T47D (cell line): ENCODE results near the gene RHBDF1.
"Not testable (repeated sequence)": the region's sequence is repeated elsewhere in the genome, so short reads cannot be mapped to it uniquely, and the experiment has no call there.

Source experiments
- DNase-seq, 2 experiments: peaks; one replicate each; pipeline versions ENCODE4 v3.0.0 to v3.0.0-alpha.2; 2011 to 2012; ENCODE audit warnings: low read depth in 1 of 2, low spot score in 1 of 2
- JUND ChIP-seq: IDR thresholded peaks from 2 replicates; pipeline ENCODE4 v1.6.1; 2012; ENCODE audit warnings: low read depth
- in situ Hi-C: cut with HindIII; loops from 2 replicates; pipeline ENCODE4 v1.10.0; 2016; ENCODE audit warnings: low sequenced_read_pairs, low pct_unique_long_range_greater_than_20kb

The RHBDF1 gene

DNA sequence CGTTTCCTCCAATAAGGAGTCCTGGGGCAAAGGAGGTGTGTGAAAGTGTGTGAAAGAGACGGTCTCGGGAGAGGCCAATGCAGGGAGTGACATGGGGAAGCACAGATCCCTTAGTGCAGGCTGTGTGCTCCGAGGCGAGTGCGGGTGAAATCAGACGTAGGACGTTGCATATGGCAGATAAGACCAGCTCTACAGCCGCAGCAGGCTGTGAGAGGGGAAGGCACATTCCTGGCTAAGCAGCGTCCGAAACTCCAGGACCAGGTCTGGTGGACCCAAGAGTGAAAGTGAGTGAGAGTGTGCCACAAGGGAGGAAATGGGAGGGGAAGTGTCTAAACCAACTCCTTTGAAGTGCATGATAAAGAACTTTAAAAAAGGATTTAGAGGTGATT, 30.4 kb downstream of the RHBDF1 start:
- TF ChIP-seq JUND, result no peak
- no peak for DNase-seq
- in situ Hi-C loops, result no loop called here

DNA sequence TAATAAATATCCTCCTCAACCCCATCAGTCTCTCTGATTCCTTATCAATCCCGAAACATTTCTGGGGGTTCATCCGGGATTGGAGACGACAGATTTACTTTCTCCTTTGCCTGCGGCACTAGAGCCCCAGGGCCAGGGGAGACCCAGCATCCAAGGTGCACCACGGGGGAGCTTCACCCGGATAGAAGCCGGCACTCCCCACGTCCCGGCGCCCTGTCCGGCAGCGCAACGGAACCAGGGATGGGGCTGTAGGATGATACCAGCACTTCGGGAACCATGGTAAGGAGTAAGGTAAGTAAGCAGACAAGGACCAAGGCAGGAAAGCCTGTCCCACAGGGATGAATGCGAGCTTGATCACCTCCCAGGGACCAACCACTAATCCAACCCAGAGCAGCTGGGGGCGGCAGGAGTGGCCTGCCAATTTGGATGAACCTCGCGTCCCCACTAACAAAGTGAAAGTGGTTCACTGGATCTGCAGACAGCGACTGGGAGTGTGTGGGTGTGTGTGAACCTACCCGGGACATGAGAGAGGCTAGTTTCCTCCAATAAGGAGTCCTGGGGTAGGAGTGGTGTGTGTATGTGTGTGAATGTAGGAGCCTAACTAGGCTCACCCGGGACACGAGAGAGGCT, 30.9 kb downstream of the RHBDF1 start:
- no peak for DNase-seq
- TF ChIP-seq JUND, result no peak

DNA sequence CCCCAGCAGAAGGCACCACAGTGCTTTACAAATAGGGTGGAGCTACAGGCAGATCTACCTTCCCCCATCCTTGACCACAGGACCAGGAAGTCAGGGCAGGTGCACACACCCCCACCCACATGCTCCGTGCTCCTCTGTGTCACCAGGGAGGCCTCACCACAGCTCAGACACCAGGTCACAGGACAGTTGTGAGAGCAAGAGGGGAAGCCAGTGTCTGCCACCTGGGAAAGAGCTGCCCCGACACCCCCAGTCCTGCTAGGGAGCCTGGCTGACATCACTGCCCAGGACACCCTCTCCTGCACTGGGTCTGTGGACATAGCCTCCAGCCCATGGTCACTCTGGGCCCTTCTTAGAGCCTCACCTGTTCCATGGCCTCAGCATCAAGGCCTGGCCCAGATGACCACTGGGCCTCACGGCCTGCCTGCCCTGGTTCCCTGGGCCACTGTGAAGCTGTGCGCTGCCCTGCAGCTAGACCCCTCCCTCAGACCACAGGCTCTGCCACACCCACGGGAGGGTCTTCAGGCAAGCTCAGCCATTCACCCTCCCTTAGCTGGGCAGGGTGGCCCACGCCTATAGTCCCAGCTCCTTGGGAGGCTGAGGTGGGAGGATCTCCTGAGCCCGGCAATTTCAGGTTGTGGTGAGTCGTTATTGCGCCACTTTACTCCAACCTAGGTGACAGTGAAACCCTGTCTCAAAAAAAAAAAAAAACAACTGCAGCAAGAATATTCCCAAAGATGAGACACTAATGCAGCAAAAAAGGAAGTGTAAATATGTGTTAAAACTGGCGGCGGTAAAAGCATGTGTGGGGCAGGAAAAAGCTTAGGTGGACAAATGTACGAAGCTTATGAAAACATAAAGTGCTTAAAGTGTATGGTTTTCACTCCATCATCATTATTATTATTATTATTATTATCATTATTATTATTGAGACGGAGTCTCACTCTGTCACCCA, 33.2 kb downstream of the RHBDF1 start:
- TF ChIP-seq JUND, result no peak
- peak in 1 of 2 experiments; percentile 86 for DNase-seq
- in situ Hi-C loops, result no loop called here

More for the DNA sequence above, 30.9 kb downstream of the RHBDF1 start:
- in situ Hi-C loops, result no loop called here

DNA sequence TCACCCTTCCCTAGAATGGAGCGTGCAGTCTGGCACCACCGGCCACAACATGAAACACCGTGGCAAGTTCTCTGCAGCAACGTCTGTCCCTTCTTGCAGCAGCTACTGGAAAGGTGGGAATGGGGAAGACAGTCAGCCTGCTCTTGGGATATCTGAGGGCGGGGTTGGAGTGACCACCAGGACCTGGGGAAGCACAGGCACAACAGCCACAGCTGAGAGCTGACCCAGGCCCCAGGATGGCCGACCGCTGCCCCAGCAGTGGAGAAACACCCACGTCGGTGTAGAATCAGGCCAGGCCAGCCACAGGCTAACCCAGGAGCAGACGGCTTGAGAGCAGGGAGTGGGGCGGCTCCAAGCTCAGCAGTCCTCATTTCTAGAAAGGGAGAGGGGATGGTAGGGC, 34.2 kb downstream of the RHBDF1 start:
- in situ Hi-C loops, DNase-seq: not testable (repeated sequence)

DNA sequence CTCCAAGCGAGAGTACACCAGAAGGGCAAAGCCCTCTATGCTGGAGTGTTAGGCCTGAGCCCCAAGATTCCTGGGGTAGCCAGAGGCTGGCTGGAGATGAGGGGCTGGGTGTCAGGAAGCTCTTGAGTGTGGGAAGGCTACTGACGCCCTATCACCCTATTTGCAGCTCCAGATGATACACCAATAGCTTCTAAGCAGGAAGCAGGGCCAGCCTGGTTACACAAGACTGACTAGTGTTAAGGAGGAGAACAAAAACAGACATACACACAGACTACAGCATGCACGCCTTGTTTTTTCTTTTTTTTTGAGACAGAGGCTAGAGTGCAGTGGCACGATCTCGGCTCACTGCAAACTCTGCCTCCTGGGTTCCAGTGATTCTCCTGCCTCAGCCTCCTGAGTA, 34.9 kb downstream of the RHBDF1 start:
- in situ Hi-C loops, result no loop called here
- DNase-seq, result no peak
- TF ChIP-seq JUND, result no peak

DNA sequence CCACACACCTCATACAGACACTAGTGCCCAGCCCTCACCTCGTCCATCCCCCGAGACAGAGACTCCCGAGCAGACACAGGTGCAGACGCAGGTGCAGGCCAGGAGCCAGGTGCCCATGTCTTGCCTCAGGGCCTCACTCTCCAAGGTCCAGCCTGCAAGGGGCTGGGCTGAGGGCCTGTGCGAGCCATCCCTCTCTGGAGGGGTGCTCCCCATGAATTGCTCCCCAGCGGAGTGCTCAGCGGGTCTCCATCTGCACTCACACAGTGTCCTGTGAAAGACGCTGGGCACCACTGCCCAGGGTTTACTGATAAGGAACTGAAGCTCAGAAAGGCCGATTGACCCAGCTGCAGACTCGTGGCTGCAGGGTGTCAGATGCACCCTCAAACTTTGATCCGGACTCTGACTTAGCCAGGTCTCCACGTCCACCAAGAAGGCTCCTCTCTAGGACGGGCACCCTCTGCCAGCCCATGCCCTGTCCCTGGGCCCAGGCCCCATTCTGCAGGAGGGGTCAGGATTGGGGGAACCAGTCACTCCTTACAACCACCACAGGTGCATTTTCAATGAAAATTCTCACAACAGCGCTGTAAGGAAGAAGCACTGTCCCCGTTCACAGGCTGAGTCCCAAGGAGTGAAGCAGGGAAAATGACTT, 36.0 kb downstream of the RHBDF1 start:
- no peak for TF ChIP-seq JUND
- in situ Hi-C loops, result no loop called here
- DNase-seq, result no peak

DNA sequence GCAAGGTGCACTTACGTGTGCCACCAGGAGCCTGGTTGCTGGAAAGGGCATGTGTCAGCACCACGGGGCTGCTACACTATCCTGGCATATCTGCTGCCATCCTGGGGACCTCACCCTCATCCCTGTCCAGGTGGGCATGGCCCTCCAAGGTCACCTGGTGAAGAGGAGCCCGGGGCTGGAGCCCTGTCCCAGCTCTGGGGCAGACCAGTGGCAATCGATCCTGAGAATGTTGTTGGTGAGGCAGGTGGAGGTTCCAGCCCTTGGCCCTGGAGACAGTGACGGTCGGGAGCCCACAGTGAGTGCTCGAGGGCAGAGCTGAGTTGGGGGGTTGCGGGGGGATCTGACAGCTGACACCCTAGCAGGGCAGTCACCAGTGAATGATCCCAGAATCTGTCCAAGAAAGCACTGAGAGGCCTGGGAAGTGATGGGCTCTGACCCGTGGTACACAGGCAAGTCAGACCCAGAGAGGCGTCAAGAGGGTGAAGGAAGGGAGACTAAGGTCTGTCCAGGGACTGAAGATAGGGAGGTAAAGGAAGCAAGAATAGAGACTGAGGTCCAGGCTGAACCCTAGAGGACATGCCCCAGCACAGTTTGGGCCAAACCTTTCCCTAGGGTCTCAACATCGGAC, 36.6 kb downstream of the RHBDF1 start:
- in situ Hi-C loops, result no loop called here
- DNase-seq, result no peak
- no peak for TF ChIP-seq JUND

DNA sequence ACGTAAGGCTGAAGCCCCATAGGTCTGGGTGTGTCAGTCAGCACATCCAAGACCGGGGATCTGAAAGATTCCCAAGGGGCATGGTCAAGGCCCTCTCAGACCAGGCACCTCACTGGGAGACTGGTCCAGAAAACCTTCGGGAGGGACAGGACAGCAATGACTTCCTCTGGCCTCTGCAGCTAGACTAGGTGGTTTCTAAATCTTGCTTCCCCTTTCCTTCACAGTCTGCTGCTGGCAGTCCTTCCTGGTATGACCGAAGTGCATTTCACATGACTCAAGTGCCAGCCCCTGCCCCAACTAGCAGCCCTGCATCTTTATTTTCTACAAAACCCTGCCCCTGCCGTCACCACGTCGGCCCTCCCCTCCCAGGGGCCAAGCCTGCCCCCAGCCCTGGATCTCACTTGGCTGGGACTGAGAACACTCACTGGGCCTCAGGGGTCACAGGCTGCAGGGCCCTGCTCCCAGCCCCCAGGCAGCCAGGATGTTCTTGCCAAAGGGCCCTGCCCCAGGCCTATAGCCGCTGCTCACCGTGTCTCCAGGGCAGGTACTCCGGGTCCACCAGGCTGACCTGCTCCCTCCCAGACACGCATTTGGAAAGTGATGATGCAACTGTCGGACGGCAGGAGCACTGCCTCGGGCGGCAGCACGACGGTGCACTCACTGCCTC, 37.3 kb downstream of the RHBDF1 start:
- no peak for TF ChIP-seq JUND
- in situ Hi-C loops, result no loop called here
- DNase-seq, result no peak

DNA sequence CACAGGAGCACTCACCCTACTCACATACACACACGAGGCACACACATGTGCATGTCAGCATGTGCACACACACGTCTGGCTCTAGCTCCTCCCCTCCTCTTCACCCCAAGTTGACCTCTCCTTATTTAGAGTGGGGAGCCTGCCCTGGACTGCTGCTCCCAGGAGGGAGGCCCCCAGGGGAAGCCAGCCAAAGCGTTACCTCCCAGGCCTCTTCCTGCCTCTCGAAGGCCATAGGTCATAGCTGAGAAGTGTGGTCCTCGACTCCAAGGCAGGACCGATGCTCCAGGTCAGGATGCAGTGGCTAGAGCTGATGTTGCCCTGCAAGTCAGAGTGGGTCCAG, 37.8 kb downstream of the RHBDF1 start:
- no peak for TF ChIP-seq JUND
- DNase-seq, result no peak
- in situ Hi-C loops, result no loop called here

DNA sequence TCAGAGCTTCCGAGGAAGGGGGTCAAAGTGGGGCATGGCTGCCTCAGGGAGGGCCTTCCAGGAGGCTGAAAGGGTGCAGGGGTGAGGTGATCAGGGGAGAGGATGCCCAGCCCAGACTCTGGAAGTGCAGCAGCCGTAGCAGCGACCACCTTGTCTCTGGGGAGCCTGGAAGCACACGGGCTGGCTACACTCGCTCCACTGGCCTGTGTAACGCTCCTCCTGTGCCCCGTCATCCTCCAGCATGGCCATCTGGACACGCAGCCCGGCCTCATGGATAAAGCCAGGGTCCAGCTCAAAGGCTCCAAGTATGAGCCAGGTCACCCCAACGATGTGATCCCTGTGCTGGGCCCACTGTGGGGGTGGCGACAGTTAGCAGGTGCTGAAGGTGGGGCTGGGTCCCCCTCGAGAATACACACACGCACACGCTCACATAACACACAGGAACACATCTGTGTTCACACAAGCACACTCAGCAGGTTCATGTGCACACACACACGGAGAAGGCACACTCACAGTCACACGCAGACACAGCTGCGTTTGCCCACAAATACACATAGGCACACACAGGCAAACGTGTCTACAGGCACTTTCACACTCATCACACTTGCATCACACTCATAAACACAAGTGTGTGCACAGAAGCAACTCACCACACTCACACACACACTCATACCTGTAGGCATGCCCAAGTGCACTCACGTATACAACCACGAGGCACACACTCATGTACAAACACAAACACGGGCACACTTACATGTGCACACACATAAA, 38.4 kb downstream of the RHBDF1 start:
- in situ Hi-C loops, result no loop called here
- TF ChIP-seq JUND, result no peak
- no peak for DNase-seq

DNA sequence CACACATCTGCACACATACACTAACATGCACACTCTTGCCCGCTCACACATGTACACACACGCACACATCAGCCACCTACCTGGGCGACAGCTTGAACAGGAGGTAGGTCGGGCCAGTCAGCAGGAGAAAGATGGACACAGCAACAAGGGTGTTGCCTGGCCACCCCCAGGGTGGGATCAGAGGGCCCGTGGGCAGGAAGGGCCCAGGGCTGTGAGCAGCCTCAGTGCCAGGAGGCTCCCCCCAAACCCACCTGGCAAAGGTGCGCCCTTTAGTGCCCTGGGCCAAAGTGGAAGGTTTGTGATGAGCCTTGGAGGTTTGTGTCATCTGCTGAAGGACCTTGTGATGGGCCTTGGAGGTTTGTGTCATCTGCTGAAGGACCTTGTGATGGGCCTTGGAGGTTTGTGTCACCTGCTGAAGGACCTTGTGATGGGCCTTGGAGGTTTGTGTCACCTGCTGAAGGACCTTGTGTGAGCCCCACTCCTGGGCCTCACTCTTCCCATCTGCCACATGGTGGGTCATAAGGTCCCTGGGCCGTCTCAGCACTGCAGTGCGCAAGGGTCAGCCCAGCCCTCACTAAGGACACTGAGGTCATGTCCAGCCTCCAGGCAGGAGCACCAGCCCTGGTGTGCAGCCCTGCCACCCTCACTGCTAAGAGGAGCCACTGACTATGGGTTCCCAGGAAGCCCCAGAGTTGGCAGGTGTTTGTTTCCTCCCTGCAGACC, 39.1 kb downstream of the RHBDF1 start:
- DNase-seq, in situ Hi-C loops: not testable (repeated sequence)

DNA sequence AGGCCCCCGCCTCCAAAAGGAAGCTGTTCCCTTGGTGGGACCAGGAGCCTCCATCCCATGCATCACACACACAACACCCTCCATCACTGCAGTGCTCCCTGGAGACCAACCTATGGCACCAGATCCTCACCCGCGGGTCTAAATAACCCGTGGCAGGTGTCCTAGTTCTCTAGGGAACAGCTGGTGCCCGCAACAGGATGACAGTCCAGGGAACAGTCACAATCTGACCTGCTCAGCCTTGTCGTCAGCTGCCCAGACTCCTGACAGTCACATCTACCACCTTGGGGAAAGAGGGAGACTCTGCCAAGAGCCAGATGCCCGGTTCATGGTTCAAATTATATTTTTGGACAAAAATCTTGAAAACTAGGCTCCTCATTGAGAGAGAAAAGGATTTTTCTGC, 41.8 kb downstream of the RHBDF1 start:
- in situ Hi-C loops, DNase-seq: not testable (repeated sequence)

DNA sequence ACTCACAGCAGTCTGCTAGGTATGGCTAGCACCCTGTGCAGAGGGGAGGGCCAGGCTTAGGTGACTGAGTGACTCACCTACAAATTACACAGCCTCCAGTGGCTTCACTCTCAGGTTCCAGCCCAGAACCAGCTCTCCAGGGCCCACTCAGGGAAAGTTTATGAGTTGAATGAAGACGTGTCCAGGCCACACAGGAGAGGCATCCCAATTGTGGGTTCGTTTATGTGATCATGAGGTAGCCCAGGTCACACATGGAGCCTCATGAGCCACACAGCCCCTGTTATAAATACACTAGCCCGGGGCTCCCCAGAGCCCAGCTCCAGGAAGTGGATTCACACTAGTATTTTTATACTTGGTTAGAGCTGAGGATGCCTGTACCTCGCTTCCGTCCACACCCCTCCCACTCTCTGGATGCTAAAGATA, 46.5 kb downstream of the RHBDF1 start:
- DNase-seq, in situ Hi-C loops: not testable (repeated sequence)

DNA sequence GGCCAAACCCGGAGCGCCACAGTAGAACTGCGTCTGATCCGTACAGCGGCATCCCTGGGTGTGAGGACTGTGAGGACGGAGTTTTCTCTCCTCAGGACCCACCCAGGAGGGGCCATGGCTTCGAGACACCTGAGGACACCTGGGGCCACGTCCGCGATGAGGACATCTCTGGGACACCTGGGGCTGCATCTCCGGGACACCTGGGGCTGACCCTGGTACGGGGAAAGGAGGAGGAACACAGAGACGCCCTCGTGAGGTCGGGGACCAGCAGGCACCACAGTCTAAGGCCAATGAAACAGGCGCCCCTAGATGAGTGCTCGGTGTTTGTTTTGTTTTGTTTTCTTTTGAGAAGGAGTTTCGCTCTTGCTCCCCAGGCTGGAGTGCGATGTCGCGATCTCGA, 48.3 kb downstream of the RHBDF1 start:
- DNase-seq, in situ Hi-C loops: not testable (repeated sequence)

DNA sequence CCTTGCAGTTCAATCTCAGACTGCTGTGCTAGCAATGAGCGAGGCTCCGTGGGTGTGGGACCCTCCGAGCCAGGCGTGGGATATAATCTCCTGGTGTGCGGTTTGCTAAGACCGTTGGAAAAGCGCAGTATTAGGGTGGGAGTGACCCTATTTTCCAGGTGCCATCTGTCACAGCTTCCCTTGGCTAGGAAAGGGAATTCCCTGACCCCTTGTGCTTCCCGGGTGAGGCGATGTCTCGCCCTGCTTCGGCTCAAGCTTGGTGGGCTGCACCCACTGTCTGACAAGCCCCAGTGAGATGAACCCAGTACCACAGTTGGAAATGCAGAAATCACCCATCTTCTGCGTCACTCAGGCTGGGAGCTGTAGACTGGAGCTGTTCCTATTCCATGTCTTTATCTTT, 51.5 kb downstream of the RHBDF1 start:
- in situ Hi-C loops, DNase-seq: not testable (repeated sequence)

DNA sequence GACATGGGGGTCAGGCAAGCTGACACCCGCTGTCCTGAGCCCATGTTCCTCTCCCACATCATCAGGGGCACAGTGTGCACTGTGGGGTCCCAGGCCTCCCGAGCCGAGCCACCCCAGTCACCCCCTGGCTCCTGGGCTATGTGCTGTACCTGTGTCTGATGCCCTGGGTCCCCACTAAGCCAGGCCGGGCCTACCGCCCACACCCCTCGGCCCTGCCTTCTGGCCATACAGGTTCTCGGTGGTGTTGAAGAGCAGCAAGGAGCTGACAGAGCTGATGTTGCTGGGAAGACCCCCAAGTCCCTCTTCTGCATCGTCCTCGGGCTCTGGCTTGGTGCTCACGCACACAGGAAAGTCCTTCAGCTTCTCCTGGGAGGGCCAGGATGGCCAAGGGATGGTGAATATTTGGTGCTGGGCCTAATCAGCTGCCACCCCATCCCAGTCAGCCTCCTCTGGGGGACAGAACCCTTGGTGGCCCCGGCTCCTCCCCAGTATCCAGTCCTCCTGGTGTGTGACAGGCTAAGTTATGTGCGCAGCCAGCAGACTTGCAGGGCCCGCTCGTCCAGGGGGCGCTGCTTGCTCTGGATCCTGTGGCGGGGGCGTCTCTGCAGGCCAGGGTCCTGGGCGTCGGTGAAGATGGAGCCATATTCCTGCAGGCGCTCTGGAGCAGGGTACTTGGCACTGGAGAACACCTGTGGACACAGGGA, 55.2 kb downstream of the RHBDF1 start:
- in situ Hi-C loops, DNase-seq: not testable (repeated sequence)
